ENCODE measurements around the gene ACADSB. TPM values are rescaled to one million over a fixed set of nuclear protein-coding genes. Genes with fewer than 3 reads are reported as not detected.
A peak's percentile ranks its signal among the peaks of the same experiment; 100 is the strongest.

ACADSB gene
- total and polyA plus RNA-seq, 2 donors from 2014 or later, result 26.6 to 48.5 TPM

GRCh38 chr10:122980209-122981065 lies 28.4 kb upstream of the ACADSB start, which contains the start of gene PSTK:
PSTK (plus strand) TSS chr10:122980401; CDS start chr10:122980480, 79 bp downstream.
- peak; percentile 95 to 98 (median 96) for DNase-seq
- peaks cover 0 to 6% (median 0%) of the 10 kb centered on the region in 3 donors for H3K4me1 ChIP-seq (ENCODE audit: control insufficient read depth in 2 of 3, insufficient read depth in 2 of 3, low read depth in 1 of 3, low read length in 3 of 3)
- intact Hi-C loops (cut with DNase I), result no loop called here
- peak within 1 kb of the TSS; percentile 95 to 97 for H3K27ac ChIP-seq (ENCODE audit: low read depth in 2 of 2, low read length in 2 of 2)
- no peaks in the 10 kb centered on the region for H3K36me3 ChIP-seq (ENCODE audit: control insufficient read depth in 2 of 3, insufficient read depth in 3 of 3, low read length in 3 of 3)
- no peaks in the 10 kb centered on the region for H3K9me3 ChIP-seq (ENCODE audit: control insufficient read depth in 2 of 3, insufficient read depth in 1 of 3, low read length in 3 of 3)
- H3K9ac ChIP-seq (ENCODE audit: low read length in 3 of 3), result peak within 1 kb of the TSS; percentile 52 to 88 (median 64)
- no peaks in the 10 kb centered on the region for H3K27me3 ChIP-seq (ENCODE audit: control insufficient read depth, insufficient read depth, low read length)
- TF ChIP-seq, protein P1, sequence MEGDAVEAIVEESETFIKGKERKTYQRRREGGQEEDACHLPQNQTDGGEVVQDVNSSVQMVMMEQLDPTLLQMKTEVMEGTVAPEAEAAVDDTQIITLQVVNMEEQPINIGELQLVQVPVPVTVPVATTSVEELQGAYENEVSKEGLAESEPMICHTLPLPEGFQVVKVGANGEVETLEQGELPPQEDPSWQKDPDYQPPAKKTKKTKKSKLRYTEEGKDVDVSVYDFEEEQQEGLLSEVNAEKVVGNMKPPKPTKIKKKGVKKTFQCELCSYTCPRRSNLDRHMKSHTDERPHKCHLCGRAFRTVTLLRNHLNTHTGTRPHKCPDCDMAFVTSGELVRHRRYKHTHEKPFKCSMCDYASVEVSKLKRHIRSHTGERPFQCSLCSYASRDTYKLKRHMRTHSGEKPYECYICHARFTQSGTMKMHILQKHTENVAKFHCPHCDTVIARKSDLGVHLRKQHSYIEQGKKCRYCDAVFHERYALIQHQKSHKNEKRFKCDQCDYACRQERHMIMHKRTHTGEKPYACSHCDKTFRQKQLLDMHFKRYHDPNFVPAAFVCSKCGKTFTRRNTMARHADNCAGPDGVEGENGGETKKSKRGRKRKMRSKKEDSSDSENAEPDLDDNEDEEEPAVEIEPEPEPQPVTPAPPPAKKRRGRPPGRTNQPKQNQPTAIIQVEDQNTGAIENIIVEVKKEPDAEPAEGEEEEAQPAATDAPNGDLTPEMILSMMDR (IDR thresholded peaks at IDR 0.05; ENCODE audit: borderline replicate concordance, extremely low read depth, insufficient read depth), result peak; percentile 73
- FAIRE-seq, result no peak
- H3K4me3 ChIP-seq (ENCODE audit: low read length in 3 of 3), result peak within 1 kb of the TSS; percentile 65 to 92 (median 87)

DNA sequence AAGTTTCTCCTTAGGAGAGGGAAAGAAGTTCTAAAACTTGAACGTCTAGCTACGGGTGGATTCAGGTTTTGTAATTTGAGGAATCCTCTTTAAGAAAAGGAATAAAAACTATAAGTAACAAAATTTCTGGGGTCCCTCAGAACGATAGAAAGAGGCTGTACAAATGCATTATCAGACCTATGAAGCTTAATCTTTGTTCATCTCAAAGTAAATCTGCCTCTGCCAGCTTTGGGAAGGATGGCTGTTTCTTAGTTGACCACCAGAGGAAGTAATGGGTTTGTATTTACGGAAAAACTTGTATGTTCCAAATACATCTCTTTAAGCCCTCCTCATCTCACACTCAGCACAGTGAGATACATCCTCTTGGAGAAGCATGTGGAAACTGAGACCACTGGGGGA lies 27.7 kb upstream of the ACADSB start:
- H3K27ac ChIP-seq (ENCODE audit: low read depth in 2 of 2, low read length in 2 of 2), result no peak overlapping the region
- H3K4me3 ChIP-seq (ENCODE audit: low read length in 3 of 3), result peak overlapping the region; percentile 65 to 92 (median 87)
- peak in 2 of 5 donors; percentile 39 to 65 for DNase-seq
- H3K4me1 ChIP-seq (ENCODE audit: control insufficient read depth in 2 of 3, insufficient read depth in 2 of 3, low read depth in 1 of 3, low read length in 3 of 3), result peaks cover 0 to 6% (median 0%) of the 10 kb centered on the region in 3 donors
- H3K9ac ChIP-seq (ENCODE audit: low read length in 3 of 3), result no peak overlapping the region
- no peaks in the 10 kb centered on the region for H3K36me3 ChIP-seq (ENCODE audit: control insufficient read depth in 2 of 3, insufficient read depth in 3 of 3, low read length in 3 of 3)
- intact Hi-C loops (cut with DNase I), result no loop called here
- no peak for FAIRE-seq
- H3K9me3 ChIP-seq (ENCODE audit: control insufficient read depth in 2 of 3, insufficient read depth in 1 of 3, low read length in 3 of 3), result no peaks in the 10 kb centered on the region
- no peaks in the 10 kb centered on the region for H3K27me3 ChIP-seq (ENCODE audit: control insufficient read depth, insufficient read depth, low read length)
- TF ChIP-seq, protein P1 (IDR thresholded peaks at IDR 0.05; ENCODE audit: borderline replicate concordance, extremely low read depth, insufficient read depth), result no peak

- DNase-seq (no peak), FAIRE-seq (no peak)
- H3K36me3 ChIP-seq (ENCODE audit: control insufficient read depth in 2 of 3, insufficient read depth in 3 of 3, low read length in 3 of 3), result no peaks in the 10 kb centered on the region
- no peaks in the 10 kb centered on the region for H3K9me3 ChIP-seq (ENCODE audit: control insufficient read depth in 2 of 3, insufficient read depth in 1 of 3, low read length in 3 of 3)
- H3K27me3 ChIP-seq (ENCODE audit: control insufficient read depth, insufficient read depth, low read length), result no peaks in the 10 kb centered on the region
- no peak overlapping the region for H3K4me3 ChIP-seq (ENCODE audit: low read length in 3 of 3)
- no peak overlapping the region for H3K27ac ChIP-seq (ENCODE audit: low read depth in 2 of 2, low read length in 2 of 2)
- H3K4me1 ChIP-seq (ENCODE audit: control insufficient read depth in 2 of 3, insufficient read depth in 2 of 3, low read depth in 1 of 3, low read length in 3 of 3), result peaks cover 0 to 6% (median 0%) of the 10 kb centered on the region in 3 donors
- H3K9ac ChIP-seq (ENCODE audit: low read length in 3 of 3), result no peak overlapping the region
- intact Hi-C loops (cut with DNase I), result no loop called here
- TF ChIP-seq, protein P1 (IDR thresholded peaks at IDR 0.05; ENCODE audit: borderline replicate concordance, extremely low read depth, insufficient read depth), result no peak
These were observed 24.9 kb upstream of the ACADSB start for GRCh38 chr10:122983898-122984297.
